ENCODE measurements around the gene MYO1C. TPM values are rescaled to one million over a fixed set of nuclear protein-coding genes. Genes with fewer than 3 reads are reported as not detected.

The MYO1C gene
- total RNA-seq, 1 experiment from 2014 or later = 227 TPM

- peaks cover 0 to 18% of the 10 kb centered on the region in 2 experiments; a peak in 3 of 4 replicates for H3K4me1 ChIP-seq (ENCODE audit: control insufficient read depth in 1 of 2, insufficient read depth in 2 of 2, low read length in 2 of 2)
- no peaks in the 10 kb centered on the region for H3K9me2 ChIP-seq (ENCODE audit: insufficient read depth)
- H3K4me3 ChIP-seq (replicated peaks in 1 of 2; ENCODE audit: low read depth in 1 of 2, low read length in 2 of 2) = no peak overlapping the region
- DNase-seq (ENCODE audit: low read depth, low spot score) = no peak
- peak overlapping the region; percentile 12; the same call in 1 of the 2 replicates for H3K9ac ChIP-seq (ENCODE audit: low read length)
- no peak overlapping the region for H2AFZ ChIP-seq (ENCODE audit: low read depth, low read length, poor library complexity, severe bottlenecking)
- H3K4me2 ChIP-seq (ENCODE audit: low read length) = peak overlapping the region; percentile 6
- ChIA-PET POLR2A (no interaction called here), RAD21 (ENCODE audit: low non-redundant PET in 1 of 2, low total read pairs in 2 of 2, uncharacterized antibody in 2 of 2, unreplicated experiment in 2 of 2) (no interaction called here), CTCF (no interaction called here)
- intact Hi-C loops (cut with micrococcal nuclease) = no loop called here
- H3K9me3 ChIP-seq (ENCODE audit: control insufficient read depth in 1 of 2, insufficient read depth in 1 of 2, low read depth in 1 of 2, low read length in 2 of 2) = no peaks in the 10 kb centered on the region
- no peaks in the 10 kb centered on the region for H3K27me3 ChIP-seq (ENCODE audit: insufficient read depth, low read length)
- BruUV-seq (replicated peaks) = no TSS peak
- no peaks in the 10 kb centered on the region; the same call in 1 of the 2 replicates for H4K20me1 ChIP-seq (ENCODE audit: insufficient read depth)
- H3K36me3 ChIP-seq (ENCODE audit: control insufficient read depth in 1 of 2, insufficient read depth in 2 of 2, low read length in 2 of 2) = peaks cover 22 to 39% of the 10 kb centered on the region in 2 experiments
- H3K27ac ChIP-seq (ENCODE audit: low read depth, low read length) = no peak overlapping the region
- TF ChIP-seq JUND (IDR thresholded peaks at IDR 0.05) (no peak), TCF7L2 (IDR thresholded peaks at IDR 0.05; ENCODE audit: borderline replicate concordance, extremely low read depth, insufficient read depth, insufficient read length) (no peak), ATF3 (IDR thresholded peaks at IDR 0.05) (no peak), SIN3A (IDR thresholded peaks at IDR 0.05; ENCODE audit: low read depth) (no peak), EZH2 (IDR thresholded peaks at IDR 0.05) (no peak), CBX3 (IDR thresholded peaks at IDR 0.05; ENCODE audit: low read depth) (no peak)
- H3K79me2 ChIP-seq (ENCODE audit: insufficient read depth, low read length) = peaks cover 74% of the 10 kb centered on the region
- ATAC-seq = no peak
These were observed 68.9 kb downstream of the MYO1C start for GRCh38 chr17:1423456-1424135.

- no peak overlapping the region for H3K9ac ChIP-seq (ENCODE audit: low read length)
- CTCF ChIA-PET = no interaction called here
- TF ChIP-seq REST (IDR thresholded peaks at IDR 0.05; ENCODE audit: low read depth) (no peak), FOSL1 (IDR thresholded peaks at IDR 0.05; ENCODE audit: low read depth) (peak; percentile 33; the same call in 1 of the 2 replicates)
- TSS peak; percentile 55 for BruUV-seq (replicated peaks)
- H4K20me1 ChIP-seq (ENCODE audit: insufficient read depth) = no peaks in the 10 kb centered on the region; the same call in 1 of the 2 replicates
- POLR2A ChIA-PET = no interaction called here
- DNase-seq (ENCODE audit: low read depth, low spot score) (no peak), ATAC-seq (peak; percentile 55; the same call in 1 of the 2 replicates)
- no peaks in the 10 kb centered on the region for H3K9me3 ChIP-seq (ENCODE audit: control insufficient read depth in 1 of 2, insufficient read depth in 1 of 2, low read depth in 1 of 2, low read length in 2 of 2)
- RAD21 ChIA-PET (ENCODE audit: low non-redundant PET in 1 of 2, low total read pairs in 2 of 2, uncharacterized antibody in 2 of 2, unreplicated experiment in 2 of 2) = no interaction called here
- intact Hi-C loops (cut with micrococcal nuclease) = no loop called here
- H2AFZ ChIP-seq (ENCODE audit: low read depth, low read length, poor library complexity, severe bottlenecking) = no peak overlapping the region
- peaks cover 22 to 39% of the 10 kb centered on the region in 2 experiments for H3K36me3 ChIP-seq (ENCODE audit: control insufficient read depth in 1 of 2, insufficient read depth in 2 of 2, low read length in 2 of 2)
- H3K4me2 ChIP-seq (ENCODE audit: low read length) = peak overlapping the region; percentile 6
- no peaks in the 10 kb centered on the region for H3K27me3 ChIP-seq (ENCODE audit: insufficient read depth, low read length)
- no peak overlapping the region for H3K27ac ChIP-seq (ENCODE audit: low read depth, low read length)
- H3K4me1 ChIP-seq (ENCODE audit: control insufficient read depth in 1 of 2, insufficient read depth in 2 of 2, low read length in 2 of 2) = peaks cover 0 to 20% of the 10 kb centered on the region in 2 experiments; a peak in 3 of 4 replicates
- H3K9me2 ChIP-seq (ENCODE audit: insufficient read depth) = no peaks in the 10 kb centered on the region
- H3K4me3 ChIP-seq (replicated peaks in 1 of 2; ENCODE audit: low read depth in 1 of 2, low read length in 2 of 2) = no peak overlapping the region
- peaks cover 70% of the 10 kb centered on the region for H3K79me2 ChIP-seq (ENCODE audit: insufficient read depth, low read length)
These were observed 69.6 kb downstream of the MYO1C start for GRCh38 chr17:1422885-1423284.

Measured in HCT116 (cell line).